Measurements from ENCODE around the gene HS3ST4.

GRCh38 chr16:26157319-26157718 is 465.6 kb downstream of the HS3ST4 start:
- TF ChIP-seq CTCF (IDR thresholded peaks at IDR 0.05) (no peak), ZFX (IDR thresholded peaks at IDR 0.05; ENCODE audit: borderline replicate concordance) (no peak)
